Central memory CD8-positive, alpha-beta T cell (primary cell): Measurements from ENCODE around the gene KCNH4.
A peak's percentile ranks its signal among the peaks of the same experiment; 100 is the strongest.

ENCODE experiments used
- ATAC-seq: fragments of 150-1000 bp; cut with Tn5 transposase; replicated peaks from 2 replicates; pipeline ENCODE4 v1.10.0; 2022; ENCODE audit warnings: mild to moderate bottlenecking, moderate FRiP score, moderate number of reproducible peaks; ENCODE audit not compliant: poor library complexity, severe bottlenecking; ENCODE audit errors: extremely low read depth
- DNase-seq, 2 donors: peaks; one replicate each; pipeline ENCODE4 v3.0.0; 2021; ENCODE audit warnings: low spot score in 2 of 2
- H3K27ac Mint-ChIP-seq: one replicate; pipeline ENCODE4 v1.8.0; 2022; ENCODE audit warnings: low read depth, mild to moderate bottlenecking, moderate library complexity, mixed read lengths
- H3K27me3 Mint-ChIP-seq: one replicate; pipeline ENCODE4 v1.8.0; 2022; ENCODE audit warnings: mixed read lengths
- H3K36me3 Mint-ChIP-seq: one replicate; pipeline ENCODE4 v1.8.0; 2022; ENCODE audit warnings: mild to moderate bottlenecking, moderate library complexity, mixed read lengths; ENCODE audit not compliant: insufficient read depth
- H3K4me1 Mint-ChIP-seq: one replicate; pipeline ENCODE4 v1.8.0; 2022; ENCODE audit warnings: mixed read lengths
- H3K4me3 Mint-ChIP-seq: one replicate; pipeline ENCODE4 v1.8.0; 2022; ENCODE audit warnings: mild to moderate bottlenecking, moderate library complexity, mixed read lengths
- H3K9me3 Mint-ChIP-seq: one replicate; pipeline ENCODE4 v1.8.0; 2022; ENCODE audit warnings: mixed read lengths

Gene KCNH4

GRCh38 chr17:42180411-42180921, 476 bp downstream of the KCNH4 start:
- Mint-ChIP-seq H3K27me3 (no peaks in the 10 kb centered on the region), H3K27ac (no peak overlapping the region), H3K4me3 (peak overlapping the region; percentile 70)

GRCh38 chr17:42179911-42180410, 981 bp downstream of the KCNH4 start:
- H3K4me1 Mint-ChIP-seq, result peaks cover 42% of the 10 kb centered on the region
- no peak for ATAC-seq
- H3K9me3 Mint-ChIP-seq, result no peaks in the 10 kb centered on the region
- peaks cover 7% of the 10 kb centered on the region for H3K36me3 Mint-ChIP-seq
- DNase-seq, result no peak
- no peaks in the 10 kb centered on the region for H3K27me3 Mint-ChIP-seq
- peak overlapping the region; percentile 70 for H3K4me3 Mint-ChIP-seq
- H3K27ac Mint-ChIP-seq, result no peak overlapping the region

More at GRCh38 chr17:42180411-42180921, 476 bp downstream of the KCNH4 start:
- DNase-seq (no peak), ATAC-seq (no peak)
- no peaks in the 10 kb centered on the region for H3K9me3 Mint-ChIP-seq
- peaks cover 7% of the 10 kb centered on the region for H3K36me3 Mint-ChIP-seq
- peaks cover 45% of the 10 kb centered on the region for H3K4me1 Mint-ChIP-seq

GRCh38 chr17:42179335-42179734, 1.6 kb downstream of the KCNH4 start:
- Mint-ChIP-seq H3K4me1 (peaks cover 36% of the 10 kb centered on the region), H3K27me3 (no peaks in the 10 kb centered on the region), H3K9me3 (no peaks in the 10 kb centered on the region), H3K36me3 (peaks cover 4% of the 10 kb centered on the region), H3K4me3 (peak overlapping the region; percentile 70), H3K27ac (no peak overlapping the region)
- ATAC-seq (no peak), DNase-seq (no peak)

GRCh38 chr17:42178817-42179216, 2.1 kb downstream of the KCNH4 start:
- Mint-ChIP-seq H3K9me3 (no peaks in the 10 kb centered on the region), H3K36me3 (peaks cover 3% of the 10 kb centered on the region), H3K4me3 (no peak overlapping the region), H3K27ac (no peak overlapping the region), H3K4me1 (peaks cover 34% of the 10 kb centered on the region), H3K27me3 (no peaks in the 10 kb centered on the region)
- ATAC-seq, result no peak
- no peak for DNase-seq

- H3K9me3 Mint-ChIP-seq, result no peaks in the 10 kb centered on the region
- no peak for DNase-seq
- no peak overlapping the region for H3K4me3 Mint-ChIP-seq
- peaks cover 23% of the 10 kb centered on the region for H3K4me1 Mint-ChIP-seq
- ATAC-seq, result no peak
- H3K27me3 Mint-ChIP-seq, result no peaks in the 10 kb centered on the region
- peaks cover 2% of the 10 kb centered on the region for H3K36me3 Mint-ChIP-seq
- no peak overlapping the region for H3K27ac Mint-ChIP-seq
These were observed 3.3 kb downstream of the KCNH4 start for GRCh38 chr17:42177684-42178083.

GRCh38 chr17:42174126-42174783, 6.7 kb downstream of the KCNH4 start:
- no peak for DNase-seq
- H3K27me3 Mint-ChIP-seq, result no peaks in the 10 kb centered on the region
- ATAC-seq, result no peak
- no peak overlapping the region for H3K4me3 Mint-ChIP-seq
- no peak overlapping the region for H3K27ac Mint-ChIP-seq
- H3K9me3 Mint-ChIP-seq, result no peaks in the 10 kb centered on the region
- H3K4me1 Mint-ChIP-seq, result peaks cover 10% of the 10 kb centered on the region
- H3K36me3 Mint-ChIP-seq, result no peaks in the 10 kb centered on the region

GRCh38 chr17:42171831-42172230, 9.1 kb downstream of the KCNH4 start:
- Mint-ChIP-seq H3K36me3 (no peaks in the 10 kb centered on the region), H3K4me1 (no peaks in the 10 kb centered on the region), H3K4me3 (no peak overlapping the region), H3K27ac (no peak overlapping the region), H3K9me3 (no peaks in the 10 kb centered on the region), H3K27me3 (no peaks in the 10 kb centered on the region)
- DNase-seq (no peak), ATAC-seq (no peak)

GRCh38 chr17:42169351-42169750, 11.6 kb downstream of the KCNH4 start:
- DNase-seq (no peak), ATAC-seq (no peak)
- no peaks in the 10 kb centered on the region for H3K36me3 Mint-ChIP-seq
- H3K4me3 Mint-ChIP-seq, result no peak overlapping the region
- H3K27me3 Mint-ChIP-seq, result no peaks in the 10 kb centered on the region
- no peaks in the 10 kb centered on the region for H3K4me1 Mint-ChIP-seq
- no peak overlapping the region for H3K27ac Mint-ChIP-seq
- no peaks in the 10 kb centered on the region for H3K9me3 Mint-ChIP-seq

GRCh38 chr17:42167807-42168206, 13.1 kb downstream of the KCNH4 start:
- H3K4me3 Mint-ChIP-seq, result no peak overlapping the region
- peak overlapping the region; percentile 54 for H3K27ac Mint-ChIP-seq
- H3K9me3 Mint-ChIP-seq, result no peaks in the 10 kb centered on the region
- DNase-seq, result no peak
- H3K27me3 Mint-ChIP-seq, result no peaks in the 10 kb centered on the region
- ATAC-seq, result no peak
- H3K36me3 Mint-ChIP-seq, result no peaks in the 10 kb centered on the region
- H3K4me1 Mint-ChIP-seq, result no peaks in the 10 kb centered on the region

GRCh38 chr17:42166196-42166763, 14.7 kb downstream of the KCNH4 start:
- H3K36me3 Mint-ChIP-seq, result no peaks in the 10 kb centered on the region
- DNase-seq (no peak), ATAC-seq (no peak)
- no peak overlapping the region for H3K27ac Mint-ChIP-seq
- H3K27me3 Mint-ChIP-seq, result no peaks in the 10 kb centered on the region
- H3K4me3 Mint-ChIP-seq, result no peak overlapping the region
- no peaks in the 10 kb centered on the region for H3K4me1 Mint-ChIP-seq
- no peaks in the 10 kb centered on the region for H3K9me3 Mint-ChIP-seq

GRCh38 chr17:42165751-42166150, 15.2 kb downstream of the KCNH4 start:
- H3K4me1 Mint-ChIP-seq, result no peaks in the 10 kb centered on the region
- ATAC-seq (no peak), DNase-seq (no peak)
- no peaks in the 10 kb centered on the region for H3K36me3 Mint-ChIP-seq
- H3K9me3 Mint-ChIP-seq, result no peaks in the 10 kb centered on the region
- no peak overlapping the region for H3K27ac Mint-ChIP-seq
- H3K4me3 Mint-ChIP-seq, result no peak overlapping the region
- H3K27me3 Mint-ChIP-seq, result no peaks in the 10 kb centered on the region

GRCh38 chr17:42163696-42164407, 17.1 kb downstream of the KCNH4 start:
- Mint-ChIP-seq H3K36me3 (no peaks in the 10 kb centered on the region), H3K9me3 (no peaks in the 10 kb centered on the region), H3K27ac (no peak overlapping the region), H3K4me3 (no peak overlapping the region), H3K4me1 (no peaks in the 10 kb centered on the region), H3K27me3 (no peaks in the 10 kb centered on the region)
- ATAC-seq (no peak), DNase-seq (no peak)

GRCh38 chr17:42163113-42163512, 17.8 kb downstream of the KCNH4 start:
- Mint-ChIP-seq H3K36me3 (no peaks in the 10 kb centered on the region), H3K4me3 (no peak overlapping the region), H3K27ac (peak overlapping the region; percentile 6), H3K4me1 (no peaks in the 10 kb centered on the region), H3K9me3 (no peaks in the 10 kb centered on the region), H3K27me3 (no peaks in the 10 kb centered on the region)
- ATAC-seq (no peak), DNase-seq (no peak)
